NCI-H187 (cell line): ENCODE measurements around the gene LPP.

Experiments used
- DNase-seq, 2 experiments: peaks; one replicate each; lab custom pipeline; 2025; lab: John Stamatoyannopoulos, UW

Gene LPP

GRCh38 chr3:188253123-188253793 lies 99.3 kb downstream of the LPP start:
- DNase-seq, result no peak

GRCh38 chr3:188253800-188254452 lies 100.0 kb downstream of the LPP start:
- DNase-seq, result no peak

DNA sequence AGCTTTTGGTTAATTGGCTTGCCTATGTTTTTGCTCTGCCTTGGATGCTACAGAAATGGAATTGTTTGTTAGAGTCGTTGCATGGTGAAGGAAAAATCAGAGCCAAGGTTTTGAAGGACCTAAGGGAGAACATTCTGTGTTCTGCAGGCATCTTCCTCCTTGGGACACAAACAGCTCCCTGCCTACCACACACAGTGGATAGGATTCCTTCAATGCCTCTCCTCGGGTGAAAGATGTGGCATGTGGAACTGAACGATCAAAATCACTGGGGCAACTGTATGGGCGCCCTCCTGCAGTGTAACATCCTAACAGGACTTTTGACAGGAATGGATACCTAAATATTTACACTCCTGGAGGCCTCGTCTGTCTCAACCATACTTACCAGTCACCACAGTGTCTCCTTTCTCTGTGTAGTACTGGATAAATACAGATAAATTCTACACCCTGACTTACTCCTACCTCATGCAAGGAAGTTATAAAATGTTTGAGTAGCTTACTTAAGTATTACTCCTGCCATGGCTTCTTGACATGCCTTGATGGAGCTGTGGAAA lies 100.6 kb downstream of the LPP start:
- no peak for DNase-seq

GRCh38 chr3:188255190-188255589 lies 101.2 kb downstream of the LPP start:
- no peak for DNase-seq

DNA sequence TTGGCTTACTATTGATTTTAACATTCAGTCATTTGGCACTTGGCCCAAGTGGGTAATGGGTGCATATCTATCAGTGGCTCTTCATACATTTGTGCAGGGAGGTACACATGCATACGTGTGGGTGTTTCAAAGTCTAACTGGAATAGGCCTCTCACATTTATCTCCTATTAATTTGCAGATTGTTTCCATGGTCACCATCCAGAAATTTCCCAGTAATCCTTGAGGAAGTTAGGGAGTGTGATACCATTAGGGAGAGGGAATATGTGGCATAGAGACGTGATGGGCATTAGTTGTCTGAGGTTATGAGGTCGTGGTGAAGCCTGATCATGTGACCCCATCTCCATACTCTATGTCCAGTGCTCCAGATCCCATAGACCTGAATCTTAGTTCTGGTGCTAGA lies 102.8 kb downstream of the LPP start:
- no peak for DNase-seq

DNA sequence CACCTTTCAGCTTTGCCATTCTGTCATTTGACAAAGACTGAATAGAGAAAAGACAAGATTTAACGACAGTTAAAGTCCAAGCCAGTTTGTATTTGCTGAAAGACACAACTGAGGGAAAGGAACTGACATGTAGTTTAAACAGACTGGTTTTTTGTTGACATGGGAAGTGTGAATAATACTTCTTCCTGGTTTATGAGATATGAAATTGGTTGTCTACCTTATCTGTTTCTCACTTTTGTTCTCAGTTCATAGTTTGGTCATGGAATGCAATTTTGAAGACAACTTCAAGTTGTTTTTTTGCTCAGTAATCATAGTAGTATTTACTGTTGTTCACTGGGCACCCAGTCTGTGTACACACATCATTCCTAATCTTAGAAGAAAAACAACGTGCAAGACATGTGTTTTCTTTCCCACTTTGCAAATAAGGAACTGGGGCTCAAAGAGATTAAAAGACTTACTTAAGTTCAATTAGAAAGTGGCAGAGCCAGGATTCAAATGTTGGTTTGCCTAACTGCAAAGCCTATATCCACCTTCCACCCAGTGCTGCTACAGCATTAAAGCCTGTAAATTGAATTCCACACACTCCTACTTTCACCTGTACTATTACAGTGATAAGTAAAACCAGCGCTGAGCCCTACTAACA lies 103.5 kb downstream of the LPP start:
- DNase-seq, result no peak

GRCh38 chr3:188259191-188259590 lies 105.2 kb downstream of the LPP start:
- DNase-seq, result no peak

- no peak for DNase-seq
Observed at GRCh38 chr3:188259596-188259995, 105.6 kb downstream of the LPP start.

DNA sequence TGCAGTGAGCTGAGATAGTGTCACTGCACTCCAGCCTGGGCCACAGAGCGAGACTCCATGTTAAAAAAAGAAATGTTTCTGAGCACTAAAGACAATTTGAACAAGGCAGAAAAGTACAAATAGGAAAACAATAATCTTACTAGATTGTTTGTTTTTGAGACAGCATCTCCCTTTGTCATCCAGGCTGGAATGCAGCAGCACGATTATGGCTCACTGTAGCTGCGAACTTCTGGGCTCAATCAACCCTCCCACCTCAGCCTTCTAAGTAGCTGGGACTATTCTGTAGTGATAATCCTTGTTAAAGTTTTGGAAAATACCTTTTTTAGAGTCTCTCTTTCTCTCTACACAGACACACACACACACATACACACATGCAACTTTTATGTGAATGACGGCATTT lies 107.1 kb downstream of the LPP start:
- no peak for DNase-seq

- no peak for DNase-seq
Observed at GRCh38 chr3:188262488-188262887, 108.5 kb downstream of the LPP start.

DNA sequence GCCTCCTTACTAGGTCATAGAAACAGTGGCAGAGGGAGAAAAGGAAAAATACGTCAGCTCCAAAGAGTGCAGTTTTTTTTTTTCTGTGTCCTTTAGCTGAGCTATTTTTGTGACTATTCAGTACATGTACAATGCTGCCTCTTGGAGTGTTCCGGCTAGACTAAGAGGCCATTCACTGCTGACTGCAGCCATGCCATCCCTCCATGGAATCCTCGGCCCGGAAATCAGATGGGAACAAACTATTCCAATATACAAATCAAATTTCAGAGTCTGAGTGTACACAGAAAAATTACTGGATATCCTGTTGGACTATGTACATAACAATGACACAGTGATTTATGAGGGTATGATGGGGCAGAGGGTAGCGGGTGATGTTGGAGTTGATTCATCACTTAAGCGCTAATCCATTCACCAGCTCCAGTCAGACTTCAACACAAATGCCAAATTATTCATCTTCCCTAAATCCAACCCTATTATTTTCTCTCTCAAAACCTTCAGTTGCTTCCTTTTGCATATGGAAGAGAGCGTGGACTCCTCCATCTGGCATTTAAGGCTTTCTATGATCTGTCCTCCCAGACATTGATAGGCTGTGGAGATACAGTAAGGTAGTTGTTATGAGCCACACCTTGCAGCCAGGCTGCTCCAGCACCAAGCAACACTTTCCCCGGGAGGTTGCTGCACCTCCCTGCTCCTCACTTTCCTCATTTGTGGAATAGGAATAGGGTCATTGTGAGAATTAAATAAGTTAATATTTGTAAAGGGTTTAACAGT lies 109.1 kb downstream of the LPP start:
- no peak for DNase-seq

- DNase-seq, result no peak
Observed at GRCh38 chr3:188264226-188265207, 110.6 kb downstream of the LPP start.

GRCh38 chr3:188266562-188267274 lies 112.8 kb downstream of the LPP start:
- no peak for DNase-seq

- DNase-seq, result no peak
Observed at GRCh38 chr3:188267790-188268335, 113.9 kb downstream of the LPP start.

DNA sequence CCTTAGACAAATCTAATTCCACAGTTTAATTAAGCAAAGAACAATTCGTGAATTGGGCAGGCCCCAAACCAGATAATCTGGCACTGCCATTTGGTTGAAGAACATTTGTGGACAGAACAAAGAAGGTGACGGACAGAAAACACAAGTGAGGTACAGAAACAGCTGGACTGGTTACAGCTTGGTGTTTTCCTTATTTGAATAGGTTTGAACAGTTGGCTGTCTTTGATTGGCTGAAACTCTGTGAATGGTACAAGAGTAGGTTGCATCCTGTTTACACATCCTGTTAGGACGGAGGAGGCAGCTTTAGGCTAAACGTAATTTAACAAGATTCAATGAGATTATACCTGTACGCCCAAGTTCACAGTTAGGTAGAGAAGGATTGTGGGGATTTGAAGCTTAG lies 114.4 kb downstream of the LPP start:
- DNase-seq, result no peak

DNA sequence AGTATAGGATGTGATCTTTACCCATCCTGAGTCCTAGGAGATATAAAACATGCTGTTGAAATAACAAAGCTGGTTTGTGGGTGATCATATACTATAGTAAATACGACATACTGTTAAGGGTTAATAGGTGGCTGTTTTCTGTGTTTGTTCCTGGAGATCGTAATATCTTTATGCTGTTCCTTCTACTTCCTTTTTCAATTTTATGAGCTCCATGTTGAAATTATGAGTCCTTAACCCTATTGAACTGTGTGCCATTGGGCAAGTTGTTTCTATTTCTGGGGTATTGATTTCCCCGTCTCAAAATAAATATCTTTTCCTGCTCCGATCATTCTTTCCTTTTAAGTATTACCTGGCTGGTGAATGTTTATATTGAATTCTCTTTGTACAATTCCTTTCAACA lies 115.1 kb downstream of the LPP start:
- DNase-seq, result no peak

DNA sequence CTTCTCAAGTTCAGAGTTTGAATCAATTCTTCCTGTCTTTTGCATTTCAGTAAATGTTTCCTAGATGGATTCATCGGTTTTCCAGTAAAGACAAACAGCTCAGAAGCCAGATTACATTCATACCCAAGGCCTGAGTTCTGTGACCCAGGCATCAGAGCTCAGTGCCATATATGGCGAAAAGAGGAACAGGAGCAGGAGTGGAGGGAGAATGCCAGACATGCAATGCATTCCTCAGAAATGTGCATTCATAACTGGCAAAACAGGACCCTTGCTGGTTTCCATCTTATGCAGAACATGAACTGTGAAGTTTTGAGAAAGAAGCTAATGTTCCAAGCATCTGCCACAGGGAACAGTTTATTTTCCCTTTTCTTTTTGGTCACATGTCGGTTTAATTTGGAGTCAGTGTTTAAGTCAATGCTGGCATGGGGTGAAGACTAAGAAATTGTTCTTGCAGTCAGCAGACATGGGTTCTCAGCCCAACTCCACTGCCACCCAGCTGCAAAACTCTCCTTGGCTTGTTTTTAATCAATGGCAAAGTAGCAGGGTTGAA lies 116.5 kb downstream of the LPP start:
- no peak for DNase-seq

DNA sequence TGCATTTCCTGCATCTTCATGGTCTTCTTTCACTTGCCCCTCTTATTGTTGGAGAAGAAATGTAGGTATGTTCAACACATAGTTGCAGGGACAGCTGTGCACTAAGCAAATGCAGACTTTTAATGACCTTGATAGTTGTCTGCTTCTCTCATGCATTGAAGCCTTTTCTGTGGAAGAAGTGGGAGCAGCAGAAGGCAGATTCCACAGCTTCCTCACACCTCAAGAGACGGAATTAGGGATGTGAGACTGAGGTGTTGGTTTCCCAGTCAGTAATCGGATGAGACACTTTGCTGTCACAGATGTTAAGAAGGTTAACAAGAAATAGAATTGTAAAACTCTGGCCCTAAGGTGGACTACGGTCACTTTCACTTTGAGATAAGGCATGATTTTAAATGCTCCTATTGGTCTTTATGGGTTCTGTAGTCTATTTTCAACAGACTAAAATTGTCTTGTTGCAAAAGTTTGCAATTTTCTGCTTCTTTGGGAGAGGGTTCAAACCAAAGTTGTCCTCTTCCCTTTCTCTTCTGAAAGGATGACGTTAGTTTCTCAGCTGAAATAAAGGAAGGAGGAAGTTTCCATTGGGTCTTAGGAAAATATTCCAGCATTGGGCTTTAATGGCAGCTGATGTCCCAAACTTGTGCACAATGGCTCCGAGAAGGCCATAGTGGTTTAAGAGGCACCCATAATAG lies 117.4 kb downstream of the LPP start:
- DNase-seq, result no peak
